Right hindlimb (tissue), 1 donor: ENCODE measurements around the gene UBE2K.
"Not testable (repeated sequence)": the region's sequence is repeated elsewhere in the genome, so short reads cannot be mapped to it uniquely, and the experiment has no call there.

Experiments
- DNase-seq: peaks from one replicate; pipeline ENCODE4 v3.0.0-alpha.2; 2018

UBE2K gene

DNA sequence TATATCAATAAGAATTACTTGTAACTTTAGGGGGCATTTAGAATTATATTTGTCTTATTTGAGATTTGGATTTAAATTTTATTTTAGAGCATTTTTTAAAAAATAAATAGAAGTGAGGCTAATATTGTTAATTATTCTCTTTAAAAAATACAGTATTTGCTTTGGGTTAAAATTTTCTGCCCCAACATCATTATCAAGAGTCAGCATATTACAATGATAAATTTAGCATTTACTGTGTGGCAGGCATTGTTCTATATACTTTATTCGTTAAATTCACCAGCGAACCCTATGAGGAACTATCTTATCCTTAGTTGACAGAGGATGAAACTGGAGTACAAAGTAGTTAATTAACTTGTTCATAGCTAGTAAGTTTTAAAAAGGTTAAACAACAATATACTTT lies 34.0 kb downstream of the UBE2K start:
- DNase-seq: no peak

DNA sequence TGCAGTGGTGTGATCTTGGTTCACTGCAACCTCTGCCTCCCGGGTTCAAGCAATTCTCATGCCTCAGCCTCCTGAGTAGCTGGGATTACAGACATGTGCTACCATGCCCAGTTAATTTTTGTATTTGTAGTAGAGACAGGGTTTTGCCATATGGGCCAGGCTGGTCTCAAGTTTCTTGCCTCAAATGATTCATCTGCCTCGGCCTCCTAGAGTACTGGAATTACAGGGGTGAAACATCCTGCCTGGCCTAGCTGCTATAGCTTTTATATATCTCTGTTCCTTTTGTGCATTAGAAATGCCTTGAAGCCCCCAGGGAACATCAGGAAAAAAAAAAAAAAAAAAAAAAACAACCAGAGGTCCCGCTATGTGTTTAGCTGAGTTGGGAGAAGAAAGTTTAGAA lies 34.8 kb downstream of the UBE2K start:
- DNase-seq: no peak

DNA sequence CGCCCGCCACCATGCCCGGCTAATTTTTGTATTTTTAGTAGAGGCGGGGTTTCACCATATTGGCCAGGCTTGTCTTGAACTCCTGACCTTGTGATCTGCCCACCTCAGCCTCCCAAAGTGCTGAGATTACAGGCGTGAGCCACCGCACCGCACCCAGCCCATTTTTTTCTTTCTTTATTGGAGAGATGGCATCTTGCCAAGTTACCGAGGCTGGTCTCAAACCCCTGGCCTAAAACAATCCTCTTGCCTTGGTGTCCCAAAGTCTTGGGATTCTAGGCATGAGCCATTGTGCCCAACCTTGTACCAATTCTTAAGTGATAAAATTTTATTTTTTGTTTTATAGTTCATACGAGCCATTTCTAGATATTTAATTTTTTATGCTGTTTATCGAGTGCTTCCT lies 41.7 kb downstream of the UBE2K start:
- DNase-seq: not testable (repeated sequence)

DNA sequence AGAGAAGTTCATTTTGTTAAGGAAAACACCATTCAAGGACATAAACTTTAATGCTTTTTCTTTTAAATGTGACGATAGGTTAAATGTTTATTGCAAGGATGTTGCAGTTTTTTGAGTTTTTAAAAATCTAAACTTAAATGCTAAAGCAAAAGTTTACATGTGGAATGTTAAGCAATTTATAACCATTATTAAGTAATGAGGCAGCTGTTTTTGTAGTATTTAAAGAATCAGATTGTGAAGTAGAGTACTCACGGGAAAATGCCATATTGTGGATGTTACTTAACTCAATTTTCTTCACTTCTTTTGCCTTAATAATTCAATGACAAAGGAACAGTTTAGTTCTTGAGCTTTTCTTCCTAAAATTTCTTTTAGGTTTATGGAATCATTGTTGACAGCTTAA lies 43.5 kb downstream of the UBE2K start:
- DNase-seq: no peak

DNA sequence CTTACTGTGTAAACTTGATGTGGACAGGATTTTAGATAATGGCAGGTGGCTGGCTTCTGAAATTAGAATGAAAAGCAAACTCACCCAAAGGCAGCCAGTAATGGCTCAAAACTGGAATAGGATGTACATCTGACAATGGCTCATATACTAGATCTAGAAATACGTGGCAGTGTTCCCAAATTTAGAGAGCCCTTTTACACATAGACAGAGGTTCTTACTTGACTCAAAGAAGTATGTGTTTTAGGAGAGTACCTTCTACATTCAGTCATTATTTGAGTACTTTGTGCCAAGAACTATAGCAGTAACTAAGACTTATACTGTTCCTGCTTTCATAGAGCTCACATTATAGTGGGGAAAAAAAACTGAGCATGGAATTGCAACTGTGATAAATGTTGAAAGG lies 48.0 kb downstream of the UBE2K start:
- DNase-seq: no peak

DNA sequence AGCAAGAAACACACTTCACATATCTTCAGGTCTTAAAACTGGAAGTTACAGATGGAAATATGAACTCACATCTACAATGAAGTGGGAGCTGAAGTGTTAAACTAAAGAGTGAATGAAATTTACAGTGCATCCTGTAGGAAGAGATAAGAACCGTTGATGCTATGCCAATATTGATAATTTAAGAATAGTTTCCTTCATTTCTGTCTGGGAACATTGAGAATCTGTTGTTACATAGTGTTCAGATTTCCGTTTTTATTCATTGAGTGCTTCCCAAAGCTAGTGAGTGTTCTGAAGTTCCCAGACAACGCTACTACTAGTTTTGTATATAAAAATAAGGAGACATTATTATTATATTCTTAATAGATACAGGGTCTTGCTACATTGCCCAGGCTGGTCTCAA lies 52.3 kb downstream of the UBE2K start:
- no peak for DNase-seq

DNA sequence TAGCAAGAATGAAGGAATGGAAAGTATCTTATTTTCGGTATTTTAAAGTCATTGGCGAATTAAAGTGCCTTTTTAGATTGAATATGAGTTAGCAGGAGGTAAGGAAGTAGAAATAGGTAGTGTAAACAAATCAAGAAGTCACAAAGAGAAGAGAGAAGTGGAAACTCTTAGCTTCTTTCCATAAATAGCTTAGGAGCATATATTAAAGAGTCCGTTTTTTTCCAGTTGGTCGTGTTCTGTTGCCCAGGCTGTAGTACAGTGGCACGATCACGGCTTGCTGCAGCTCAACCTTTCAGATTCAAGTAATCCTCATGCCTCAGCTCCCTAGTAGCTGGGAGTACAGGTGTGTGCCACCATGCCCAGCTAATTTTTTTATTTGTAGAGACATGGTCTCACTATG lies 56.4 kb downstream of the UBE2K start:
- no peak for DNase-seq

DNA sequence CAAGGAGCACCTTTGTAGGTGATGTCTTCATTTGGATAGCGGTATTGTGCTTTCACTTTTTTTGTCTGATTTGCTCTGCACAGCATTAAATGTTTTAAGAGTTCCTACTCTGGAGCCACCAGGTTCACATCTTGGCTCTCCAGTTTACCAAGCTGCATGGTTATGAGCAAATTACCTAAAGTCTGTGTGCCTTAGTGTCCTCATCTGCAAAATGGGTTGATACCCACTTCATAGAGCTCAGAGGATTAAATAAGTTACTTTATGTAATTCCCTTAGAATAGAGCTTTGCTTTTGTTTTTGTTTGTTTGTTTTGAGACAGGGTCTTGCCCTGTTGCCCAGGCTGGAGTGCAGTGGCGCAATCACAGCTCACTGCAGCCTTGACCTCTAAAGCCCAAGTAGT lies 58.2 kb downstream of the UBE2K start:
- no peak for DNase-seq

DNA sequence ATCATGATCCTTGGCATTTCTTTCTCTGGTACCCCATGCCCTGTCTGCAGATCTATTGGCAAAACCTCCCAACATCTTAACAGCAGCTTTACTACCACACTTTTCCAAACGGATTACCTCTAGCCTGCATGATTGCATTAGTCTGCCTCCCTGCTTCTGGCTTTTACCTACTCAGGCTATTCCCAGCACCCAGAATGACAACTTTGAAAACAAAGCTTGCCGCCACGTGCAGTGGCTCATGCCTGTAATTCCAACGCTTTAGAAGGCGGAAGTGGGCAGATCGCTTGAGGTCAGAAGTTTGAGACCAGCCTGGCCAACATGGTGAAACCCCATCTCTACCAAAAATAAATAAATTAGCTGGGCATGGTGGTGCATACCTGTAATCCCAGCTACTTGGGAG lies 60.2 kb downstream of the UBE2K start:
- no peak for DNase-seq

DNA sequence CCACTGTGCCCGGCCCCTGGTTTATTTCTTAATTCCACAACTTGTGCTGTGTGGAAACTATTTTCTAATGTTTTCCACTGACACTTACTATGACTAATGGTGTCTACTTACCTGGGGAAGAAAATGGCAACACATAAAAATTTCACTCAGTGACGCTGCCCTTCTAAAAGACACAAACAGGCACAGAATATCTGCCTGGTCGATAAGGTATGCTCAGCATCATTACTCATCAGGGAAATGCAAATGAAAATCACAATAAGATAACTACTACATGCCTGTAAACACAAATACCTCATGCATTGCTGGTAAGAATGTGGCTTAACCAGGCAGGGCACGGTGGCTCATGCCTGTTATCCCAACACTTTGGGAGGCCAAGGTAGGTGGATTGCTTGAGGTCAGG lies 61.6 kb downstream of the UBE2K start:
- DNase-seq: no peak

DNA sequence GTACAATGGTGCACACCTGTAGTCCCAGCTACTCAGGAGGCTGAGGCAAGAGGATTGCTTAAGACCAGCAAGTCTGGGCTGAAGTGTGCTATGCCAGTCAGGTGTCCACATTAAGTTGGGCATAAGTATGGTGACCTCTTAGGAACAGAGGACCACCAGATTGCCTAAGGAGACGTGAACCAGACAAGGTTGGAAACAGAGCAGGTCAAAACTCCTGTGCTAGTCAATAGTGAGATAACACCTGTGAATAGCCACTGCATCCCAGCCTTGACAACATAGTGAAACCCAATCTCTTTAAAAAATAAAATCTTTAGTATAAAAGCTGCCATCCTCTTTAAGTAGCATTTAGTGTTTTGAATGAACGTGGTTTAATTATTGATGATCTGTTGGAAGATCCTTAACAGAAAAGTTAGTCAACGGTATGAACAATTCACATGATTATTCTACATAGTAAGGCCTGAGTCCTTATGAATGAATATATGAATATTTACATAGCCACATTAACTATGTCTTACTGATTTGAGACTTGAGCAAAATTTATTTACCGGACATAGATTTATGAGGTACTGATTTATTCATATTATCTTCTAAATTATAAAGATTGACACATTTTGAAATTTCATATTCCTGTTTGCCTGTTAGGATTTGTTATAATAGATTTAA lies 63.2 kb downstream of the UBE2K start:
- no peak for DNase-seq

DNA sequence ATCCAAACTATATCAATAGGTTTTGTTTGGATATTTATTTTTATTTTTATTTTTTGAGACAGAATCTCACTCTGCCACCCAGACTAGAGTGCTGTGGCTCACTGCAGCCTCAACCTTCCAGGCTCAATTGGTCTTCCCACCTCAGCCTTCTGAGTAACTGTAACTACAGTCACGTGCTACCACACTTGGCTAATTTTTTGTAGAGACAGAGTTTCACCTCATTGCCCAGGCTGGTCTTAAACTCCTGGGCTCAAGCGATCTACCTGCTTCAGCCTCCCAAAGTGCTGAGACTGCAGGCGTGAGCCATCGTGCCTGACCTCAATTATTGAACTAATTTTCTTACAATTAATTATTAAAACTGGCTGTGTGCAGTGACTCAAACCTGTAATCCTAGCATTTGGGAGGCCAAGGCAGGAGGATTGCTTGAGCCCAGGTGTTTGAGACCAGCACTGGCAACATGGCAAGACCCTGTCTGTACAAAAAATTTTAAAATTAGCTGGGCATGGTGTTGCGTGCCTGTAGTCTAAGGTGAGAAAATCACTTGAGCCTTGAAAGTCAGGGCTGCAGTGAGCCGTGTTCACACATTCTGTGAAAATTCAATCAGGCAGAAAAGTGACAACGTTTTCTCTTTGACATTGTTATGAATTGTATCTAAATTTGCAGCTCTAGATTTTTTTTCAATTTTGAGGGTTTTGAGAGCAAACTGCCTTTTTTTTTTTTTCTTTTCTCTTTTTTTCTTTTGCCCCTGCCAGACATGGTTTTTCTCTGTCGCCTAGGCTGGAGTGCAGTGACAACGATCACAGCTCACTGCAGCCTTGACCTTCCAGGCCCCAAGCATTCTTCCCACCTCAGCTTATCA lies 66.0 kb downstream of the UBE2K start:
- DNase-seq: no peak

DNA sequence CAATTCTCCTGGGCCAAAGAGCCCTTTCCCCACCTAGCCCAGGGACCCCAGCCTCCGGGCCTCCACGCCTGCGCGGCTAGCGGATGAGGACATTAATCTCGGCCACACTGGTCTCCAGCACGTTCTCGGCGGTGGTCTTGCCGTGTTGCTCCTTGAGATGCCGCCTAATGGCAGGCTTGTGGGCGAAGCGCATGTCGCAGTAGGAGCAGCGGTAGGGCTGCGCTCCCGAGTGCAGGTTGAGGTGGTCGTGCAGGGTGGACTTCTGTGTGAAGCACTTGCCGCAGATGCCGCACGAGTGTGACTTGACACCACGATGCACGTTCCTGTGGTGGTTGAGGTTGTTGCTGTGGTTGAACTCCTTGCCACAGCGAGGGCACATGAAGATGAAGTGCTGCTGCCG lies 72.1 kb downstream of the UBE2K start:
- no peak for DNase-seq

DNA sequence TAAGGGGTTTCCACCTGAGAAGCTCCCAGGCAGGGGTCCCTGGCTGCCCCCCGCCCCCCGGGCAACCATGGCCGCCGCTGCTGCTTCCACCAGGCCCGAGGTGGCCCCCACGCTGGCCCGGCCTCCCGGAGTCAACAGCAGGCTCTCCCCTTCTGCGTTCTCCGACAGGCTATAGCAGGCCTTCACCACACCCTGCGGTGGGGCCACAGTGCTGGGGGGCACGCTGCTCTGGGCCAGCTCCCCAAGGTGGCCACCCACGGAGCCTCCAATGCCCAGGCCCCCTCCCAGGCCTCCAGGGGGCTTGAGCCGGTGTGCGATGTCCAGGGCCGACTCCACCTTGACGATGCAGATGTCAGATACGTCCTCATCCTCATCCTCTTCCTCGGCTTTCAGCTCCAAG lies 72.5 kb downstream of the UBE2K start:
- DNase-seq: no peak

DNA sequence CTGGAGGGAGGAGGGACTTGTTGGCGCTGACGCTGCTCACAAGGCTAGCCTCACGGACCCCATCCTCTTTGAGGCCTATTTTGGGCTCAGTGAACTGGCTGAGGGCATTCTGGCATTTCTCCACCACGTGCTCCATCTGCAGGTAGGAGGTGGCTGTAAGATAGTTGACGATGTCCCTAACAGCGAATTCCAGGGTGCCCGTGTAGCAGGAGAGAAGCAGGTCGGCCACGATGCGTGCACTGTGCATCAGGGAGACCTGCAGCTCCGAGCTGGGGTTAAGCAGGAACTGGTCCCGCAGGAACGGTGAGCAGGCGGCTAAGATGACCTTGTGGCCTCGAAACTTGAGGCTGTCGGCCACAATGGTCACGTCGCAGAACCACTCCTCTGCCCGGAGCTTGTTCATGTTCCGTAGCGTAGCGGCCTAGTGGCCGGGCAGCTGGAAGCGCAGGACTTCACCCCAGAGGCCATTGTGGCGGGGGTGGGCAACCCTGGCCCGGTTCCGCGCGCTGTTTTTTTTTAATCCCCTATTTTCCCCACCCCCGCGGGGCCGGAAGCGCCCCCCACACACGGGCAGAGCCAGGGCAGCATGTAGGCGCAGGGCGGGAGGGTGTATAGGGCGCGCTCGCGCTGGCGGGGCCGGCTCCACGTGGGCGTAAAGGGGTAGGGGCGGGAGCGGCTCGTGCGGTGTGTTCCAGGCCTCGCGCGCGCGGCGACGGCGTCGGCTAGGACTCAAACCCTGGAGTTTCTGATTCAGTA lies 73.2 kb downstream of the UBE2K start:
- no peak for DNase-seq

DNA sequence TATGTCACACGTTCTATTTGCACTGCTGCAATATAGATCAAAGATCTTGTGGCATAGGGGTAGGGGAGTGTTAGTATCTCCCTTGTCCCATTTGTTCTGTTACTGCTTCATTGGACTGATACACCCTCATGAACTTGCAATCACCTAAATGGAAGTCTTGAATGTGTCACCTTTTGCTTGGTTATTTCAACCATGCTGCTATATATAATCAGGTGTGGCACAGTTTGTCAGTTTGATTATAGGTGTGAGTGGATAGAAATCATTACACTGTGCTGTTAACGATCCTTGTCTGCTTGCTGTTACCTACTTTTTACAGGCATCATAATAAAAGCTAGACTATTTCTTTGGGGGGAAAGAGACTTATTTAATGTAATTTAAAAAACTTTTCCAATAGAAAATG lies 84.1 kb downstream of the UBE2K start:
- DNase-seq: not testable (repeated sequence)

DNA sequence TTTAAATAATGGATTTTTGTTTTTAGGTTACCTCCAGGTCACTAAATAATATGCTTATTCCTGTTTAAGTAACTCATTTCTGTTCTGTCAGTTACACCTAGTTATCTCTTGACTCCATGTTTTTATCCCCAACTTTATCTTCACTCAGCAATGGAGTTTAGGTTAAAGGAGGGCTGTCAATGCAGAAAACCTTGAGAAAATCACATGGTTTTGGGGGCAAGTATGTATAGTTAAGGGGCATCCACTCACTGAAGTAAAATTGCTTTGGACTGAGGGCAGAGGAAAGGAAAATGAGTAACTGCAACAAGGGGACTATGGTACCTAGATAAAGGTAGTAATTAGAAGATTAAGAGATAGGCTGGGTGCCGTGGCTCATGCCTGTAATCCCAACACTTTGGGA lies 87.1 kb downstream of the UBE2K start:
- no peak for DNase-seq

DNA sequence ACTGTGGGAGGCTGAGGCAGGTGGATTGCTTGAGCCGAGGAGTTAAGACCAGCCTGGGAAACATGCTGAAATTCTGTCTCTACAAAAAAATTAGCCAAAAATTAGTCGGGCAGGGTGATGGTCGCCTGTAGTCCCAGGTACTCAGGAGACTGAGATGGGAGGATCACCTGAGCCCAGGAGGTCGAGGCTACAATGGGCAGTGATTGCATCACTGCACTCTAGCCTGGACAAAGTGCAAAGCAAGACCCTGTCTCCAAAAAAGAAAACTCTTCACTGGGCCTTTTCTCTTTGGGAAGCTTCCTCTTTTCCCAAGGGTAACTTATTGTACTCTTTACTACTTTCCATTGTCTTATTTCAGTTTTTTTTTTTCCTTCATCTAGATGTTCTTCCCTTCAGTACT lies 88.9 kb downstream of the UBE2K start:
- DNase-seq: no peak

DNA sequence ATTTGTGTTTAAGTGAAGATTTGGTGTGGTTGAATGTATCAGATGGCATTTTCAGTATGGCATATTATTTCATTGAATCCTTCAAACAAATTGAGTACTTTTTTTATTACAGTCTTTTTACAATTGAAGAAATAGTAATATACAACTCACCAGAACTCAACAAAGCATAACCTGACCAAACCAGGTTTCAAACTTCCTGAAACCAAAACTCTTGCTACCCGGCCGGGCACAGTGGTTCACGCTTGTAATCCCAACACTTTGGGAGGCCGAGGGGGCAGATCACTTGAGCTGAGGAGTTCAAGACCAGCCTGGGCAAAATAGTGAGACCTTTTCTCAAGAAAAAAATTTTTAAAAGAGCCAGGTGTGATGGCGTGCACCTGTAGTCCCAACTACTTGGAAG lies 94.2 kb downstream of the UBE2K start:
- no peak for DNase-seq

DNA sequence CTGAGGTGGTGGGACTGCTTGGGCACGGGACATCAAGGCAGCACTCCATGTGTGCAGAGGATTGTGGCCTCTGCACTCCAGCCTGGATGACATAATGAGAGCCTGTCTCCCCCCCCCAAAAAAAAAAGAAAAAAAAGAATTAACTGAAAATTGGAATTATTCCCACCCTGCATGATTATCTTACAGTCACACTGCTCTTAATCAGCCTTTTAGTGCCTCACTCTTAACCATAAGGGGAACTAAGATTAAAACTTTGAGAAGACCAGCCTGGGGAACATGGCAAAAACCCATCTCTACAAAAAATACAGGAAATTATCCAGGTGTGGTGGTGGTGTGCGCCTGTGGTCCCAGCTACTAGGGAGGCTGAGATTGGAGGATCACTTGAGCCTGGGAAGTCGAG lies 94.6 kb downstream of the UBE2K start:
- DNase-seq: no peak

DNA sequence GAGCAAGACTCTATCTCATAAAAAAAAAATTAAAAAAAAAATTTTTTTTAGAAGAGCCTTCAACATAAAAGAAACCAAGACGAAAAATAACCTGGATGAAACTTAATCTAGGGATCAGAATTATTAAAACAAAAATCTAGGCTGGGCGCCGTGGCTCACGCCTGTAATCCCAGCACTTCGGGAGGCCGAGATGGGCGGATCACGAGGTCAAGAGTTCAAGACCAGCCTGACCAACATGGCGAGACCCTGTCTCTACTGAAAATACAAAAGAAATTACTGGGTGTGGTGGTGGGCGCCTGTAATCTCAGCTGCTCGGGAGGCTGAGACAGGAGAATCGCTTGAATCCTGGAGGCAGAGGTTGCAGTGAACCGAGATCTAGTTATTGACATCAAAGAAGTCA lies 95.0 kb downstream of the UBE2K start:
- not testable (repeated sequence) for DNase-seq

DNA sequence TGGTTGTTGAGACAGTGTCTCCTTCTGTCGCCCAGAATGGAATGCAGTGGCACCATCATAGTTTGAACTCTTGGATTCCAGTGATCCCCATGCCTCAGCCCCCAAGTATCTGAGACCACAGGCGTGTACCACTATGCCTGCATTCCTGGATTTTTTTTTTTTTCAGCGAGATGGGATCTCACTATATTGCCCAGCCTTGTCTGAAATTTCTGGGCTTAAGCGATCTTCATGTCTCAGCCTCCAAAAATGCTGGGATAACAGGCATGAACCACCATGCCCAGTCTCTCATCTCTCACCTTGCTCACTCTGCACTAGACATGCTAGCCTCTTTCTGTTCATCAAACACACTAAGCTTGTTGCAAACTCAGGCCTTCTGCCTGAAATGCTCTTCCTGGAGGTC lies 104.1 kb downstream of the UBE2K start:
- no peak for DNase-seq

DNA sequence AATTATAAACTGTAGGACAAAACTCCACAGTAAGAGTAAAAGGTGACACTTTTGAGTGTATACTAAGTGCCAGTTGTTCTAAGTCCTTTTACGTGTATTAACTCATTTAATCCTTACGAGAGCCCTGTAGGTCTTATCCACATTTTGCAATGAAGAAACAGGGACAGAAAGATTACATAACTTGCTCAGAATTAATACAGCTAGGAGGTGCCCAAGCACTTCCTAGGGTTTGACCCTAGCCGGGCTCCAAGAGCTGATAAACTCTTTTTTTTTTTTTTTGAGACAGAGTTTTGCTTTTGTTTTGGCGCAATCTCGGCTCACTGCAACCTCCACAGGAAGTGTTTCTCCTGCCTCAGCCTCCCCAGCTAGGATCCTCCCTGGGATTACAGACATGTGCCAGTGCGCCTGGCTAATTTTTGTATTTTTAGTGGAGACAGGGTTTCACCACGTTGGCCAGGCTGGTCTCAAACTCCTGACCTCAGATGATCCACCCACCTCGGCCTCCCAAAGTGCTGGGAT lies 110.4 kb downstream of the UBE2K start:
- DNase-seq: no peak

DNA sequence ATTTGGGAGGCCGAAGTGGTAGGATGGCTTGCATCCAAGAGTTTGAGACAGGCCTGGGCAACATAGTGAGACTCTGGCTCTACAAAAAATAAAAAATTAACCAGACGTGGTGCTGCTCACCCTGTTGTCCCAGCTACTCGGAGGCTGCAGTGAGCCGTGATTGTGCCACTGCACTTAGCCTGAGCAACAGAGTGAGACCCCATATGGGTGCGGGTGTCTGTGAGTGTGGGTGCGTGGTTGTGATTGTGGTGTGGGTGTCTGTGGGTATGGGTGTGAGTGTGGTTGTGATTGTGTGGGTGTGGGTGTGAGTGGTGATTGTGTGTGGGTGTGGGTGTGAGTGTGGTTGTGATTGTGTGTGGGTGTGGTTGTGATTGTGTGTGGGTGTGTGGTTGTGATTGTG lies 114.6 kb downstream of the UBE2K start:
- DNase-seq: no peak
